ENCODE results near the gene KIRREL3.

DNA sequence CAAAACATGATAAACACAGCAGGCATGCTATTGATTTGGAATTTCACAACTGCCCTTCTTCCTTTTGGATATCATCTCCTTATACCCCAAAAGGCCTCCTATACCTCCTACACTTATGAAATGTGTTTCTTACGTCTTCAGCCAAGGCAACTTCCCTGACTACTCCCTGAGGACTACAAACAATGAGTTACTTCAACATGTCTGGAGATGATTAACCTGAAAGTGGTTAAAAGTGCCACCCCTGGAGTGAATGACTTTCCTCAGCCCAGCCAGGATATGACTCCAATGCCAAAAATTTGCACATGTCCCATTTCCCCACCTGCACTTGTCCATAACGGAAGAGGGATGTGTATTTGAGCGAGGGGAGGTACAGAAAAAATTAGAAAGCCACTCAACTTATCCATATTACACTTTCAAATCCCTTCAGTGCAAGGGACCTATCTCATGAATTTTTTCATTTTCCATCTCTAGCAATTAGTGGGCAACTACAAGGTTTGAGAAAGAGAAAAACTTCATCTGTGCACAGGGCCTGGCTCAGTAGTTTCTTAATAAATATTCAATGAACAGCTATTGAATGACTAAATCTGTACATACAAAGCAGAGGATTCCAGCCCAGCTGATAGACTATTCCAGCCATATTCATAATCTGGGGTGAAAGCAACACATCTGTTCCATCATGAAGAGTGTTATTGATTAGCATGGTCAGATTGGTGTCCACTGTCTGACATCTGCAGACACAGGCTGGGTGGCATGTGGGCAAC is 36.8 kb downstream of the KIRREL3 start:
- no peak for TF ChIP-seq EZH2phosphoT487 (IDR thresholded peaks at IDR 0.05; ENCODE audit: insufficient read depth, low read depth)
- no peak for TF ChIP-seq EZH2 (IDR thresholded peaks at IDR 0.05; ENCODE audit: insufficient read depth, poor library complexity, severe bottlenecking)
